Adrenal gland (tissue), 5 donors: ENCODE data around the gene FAM227B.

Experiments
- POLR2A ChIP-seq, 2 donors: fragments of 450-650 bp; IDR thresholded peaks; one replicate each; pipeline ENCODE4 v1.6.1; 2017; ENCODE audit warnings: antibody characterized with exemption in 2 of 2, mild to moderate bottlenecking in 2 of 2, moderate library complexity in 1 of 2
- TF ChIP-seq, protein P1 (sequence below), 6 experiments: fragments of 450-650 bp in 4 of 6; fragments of 200-600 bp in 2 of 6; sonication (generic) in 1 of 6; IDR thresholded peaks; 1 replicate in 5 of 6; 2 replicates in 1 of 6; pipeline versions ENCODE4 v1.5.1 to v1.8.0; 2016 to 2021; ENCODE audit warnings: antibody characterized with exemption in 6 of 6, mild to moderate bottlenecking in 2 of 6, moderate library complexity in 1 of 6
- donor health status: DM: no; HTN: no; CAD: no.

GRCh38 chr15:49589030-49589429 lies 31.6 kb downstream of the FAM227B start:
- no peak for TF ChIP-seq POLR2A (IDR thresholded peaks at IDR 0.05)
- TF ChIP-seq, protein P1, sequence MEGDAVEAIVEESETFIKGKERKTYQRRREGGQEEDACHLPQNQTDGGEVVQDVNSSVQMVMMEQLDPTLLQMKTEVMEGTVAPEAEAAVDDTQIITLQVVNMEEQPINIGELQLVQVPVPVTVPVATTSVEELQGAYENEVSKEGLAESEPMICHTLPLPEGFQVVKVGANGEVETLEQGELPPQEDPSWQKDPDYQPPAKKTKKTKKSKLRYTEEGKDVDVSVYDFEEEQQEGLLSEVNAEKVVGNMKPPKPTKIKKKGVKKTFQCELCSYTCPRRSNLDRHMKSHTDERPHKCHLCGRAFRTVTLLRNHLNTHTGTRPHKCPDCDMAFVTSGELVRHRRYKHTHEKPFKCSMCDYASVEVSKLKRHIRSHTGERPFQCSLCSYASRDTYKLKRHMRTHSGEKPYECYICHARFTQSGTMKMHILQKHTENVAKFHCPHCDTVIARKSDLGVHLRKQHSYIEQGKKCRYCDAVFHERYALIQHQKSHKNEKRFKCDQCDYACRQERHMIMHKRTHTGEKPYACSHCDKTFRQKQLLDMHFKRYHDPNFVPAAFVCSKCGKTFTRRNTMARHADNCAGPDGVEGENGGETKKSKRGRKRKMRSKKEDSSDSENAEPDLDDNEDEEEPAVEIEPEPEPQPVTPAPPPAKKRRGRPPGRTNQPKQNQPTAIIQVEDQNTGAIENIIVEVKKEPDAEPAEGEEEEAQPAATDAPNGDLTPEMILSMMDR (IDR thresholded peaks at IDR 0.05), result no peak
